ENCODE data around the gene TRAK1.
A peak's percentile ranks its signal among the peaks of the same experiment; 100 is the strongest.

The TRAK1 gene

GRCh38 chr3:42180901-42181300, 89.7 kb downstream of the TRAK1 start:
- Histone ChIP-seq H2BK120ac (ENCODE audit: low read depth, low read length) (no peak overlapping the region), H3K4me1 (ENCODE audit: control insufficient read depth, insufficient read depth, low read depth, low read length) (peaks cover 19% of the 10 kb centered on the region), H4K8ac (ENCODE audit: low read length) (no peak overlapping the region), H2BK5ac (ENCODE audit: low read depth, low read length, poor library complexity, severe bottlenecking) (no peak overlapping the region), H3K27ac (ENCODE audit: low read length, poor library complexity, severe bottlenecking) (no peak overlapping the region), H3K4me2 (ENCODE audit: low read length, poor library complexity, severe bottlenecking) (no peak overlapping the region), H3K18ac (ENCODE audit: low read depth in 1 of 2, low read length in 2 of 2) (no peak overlapping the region), H3K4ac (ENCODE audit: low read depth in 1 of 2, low read length in 2 of 2) (no peak overlapping the region), H3K79me1 (replicated peaks; ENCODE audit: low read length, poor library complexity, severe bottlenecking) (peaks cover 31% of the 10 kb centered on the region), H3K23ac (ENCODE audit: low read length in 2 of 2) (no peak overlapping the region), H2BK15ac (ENCODE audit: low read depth, poor library complexity, severe bottlenecking) (no peak overlapping the region), H3K36me3 (ENCODE audit: control insufficient read depth in 1 of 2, insufficient read depth in 2 of 2, low read depth in 1 of 2, low read length in 2 of 2) (peaks cover 16 to 30% of the 10 kb centered on the region in 2 experiments), H3K4me3 (ENCODE audit: insufficient read depth in 1 of 2, low read depth in 1 of 2, low read length in 2 of 2) (no peak overlapping the region), H3K9ac (ENCODE audit: low read length) (no peak overlapping the region), H2AK5ac (ENCODE audit: low read length, severe bottlenecking) (no peak overlapping the region), H2BK12ac (ENCODE audit: low read length in 2 of 2) (no peak overlapping the region), H3K9me3 (ENCODE audit: control insufficient read depth, low read length) (no peaks in the 10 kb centered on the region), H2AFZ (ENCODE audit: low read depth, low read length) (no peak overlapping the region), H4K91ac (ENCODE audit: low read length) (no peak overlapping the region), H3K14ac (ENCODE audit: low read length in 2 of 2) (no peak overlapping the region), H3K27me3 (ENCODE audit: control insufficient read depth in 1 of 2, insufficient read depth in 1 of 2, low read length in 2 of 2) (no peaks in the 10 kb centered on the region)
- WGBS, result 93% methylated on average over 8 of the region's 8 CpGs
- DNase-seq, result no peak

- Histone ChIP-seq H2AK5ac (ENCODE audit: low read length, severe bottlenecking) (no peak overlapping the region), H3K27ac (ENCODE audit: low read length, poor library complexity, severe bottlenecking) (no peak overlapping the region), H3K18ac (ENCODE audit: low read depth in 1 of 2, low read length in 2 of 2) (no peak overlapping the region), H3K4me2 (ENCODE audit: low read length, poor library complexity, severe bottlenecking) (no peak overlapping the region), H3K36me3 (ENCODE audit: control insufficient read depth in 1 of 2, insufficient read depth in 2 of 2, low read depth in 1 of 2, low read length in 2 of 2) (peaks cover 12 to 26% of the 10 kb centered on the region in 2 experiments), H3K9ac (ENCODE audit: low read length) (no peak overlapping the region), H2AFZ (ENCODE audit: low read depth, low read length) (no peak overlapping the region), H3K4me1 (ENCODE audit: control insufficient read depth, insufficient read depth, low read depth, low read length) (peaks cover 16% of the 10 kb centered on the region), H4K91ac (ENCODE audit: low read length) (no peak overlapping the region), H3K4me3 (ENCODE audit: insufficient read depth in 1 of 2, low read depth in 1 of 2, low read length in 2 of 2) (no peak overlapping the region), H3K79me1 (replicated peaks; ENCODE audit: low read length, poor library complexity, severe bottlenecking) (peaks cover 25% of the 10 kb centered on the region), H2BK120ac (ENCODE audit: low read depth, low read length) (no peak overlapping the region), H4K8ac (ENCODE audit: low read length) (no peak overlapping the region), H2BK5ac (ENCODE audit: low read depth, low read length, poor library complexity, severe bottlenecking) (no peak overlapping the region), H3K23ac (ENCODE audit: low read length in 2 of 2) (no peak overlapping the region), H3K27me3 (ENCODE audit: control insufficient read depth in 1 of 2, insufficient read depth in 1 of 2, low read length in 2 of 2) (no peaks in the 10 kb centered on the region), H3K4ac (ENCODE audit: low read depth in 1 of 2, low read length in 2 of 2) (no peak overlapping the region), H3K9me3 (ENCODE audit: control insufficient read depth, low read length) (no peaks in the 10 kb centered on the region), H2BK15ac (ENCODE audit: low read depth, poor library complexity, severe bottlenecking) (no peak overlapping the region), H3K14ac (ENCODE audit: low read length in 2 of 2) (no peak overlapping the region), H2BK12ac (ENCODE audit: low read length in 2 of 2) (no peak overlapping the region)
- DNase-seq, result peak; percentile 18
- 92% methylated on average over 1 of the region's 3 CpGs for WGBS
Observed at GRCh38 chr3:42182555-42182954, 91.4 kb downstream of the TRAK1 start.

DNA sequence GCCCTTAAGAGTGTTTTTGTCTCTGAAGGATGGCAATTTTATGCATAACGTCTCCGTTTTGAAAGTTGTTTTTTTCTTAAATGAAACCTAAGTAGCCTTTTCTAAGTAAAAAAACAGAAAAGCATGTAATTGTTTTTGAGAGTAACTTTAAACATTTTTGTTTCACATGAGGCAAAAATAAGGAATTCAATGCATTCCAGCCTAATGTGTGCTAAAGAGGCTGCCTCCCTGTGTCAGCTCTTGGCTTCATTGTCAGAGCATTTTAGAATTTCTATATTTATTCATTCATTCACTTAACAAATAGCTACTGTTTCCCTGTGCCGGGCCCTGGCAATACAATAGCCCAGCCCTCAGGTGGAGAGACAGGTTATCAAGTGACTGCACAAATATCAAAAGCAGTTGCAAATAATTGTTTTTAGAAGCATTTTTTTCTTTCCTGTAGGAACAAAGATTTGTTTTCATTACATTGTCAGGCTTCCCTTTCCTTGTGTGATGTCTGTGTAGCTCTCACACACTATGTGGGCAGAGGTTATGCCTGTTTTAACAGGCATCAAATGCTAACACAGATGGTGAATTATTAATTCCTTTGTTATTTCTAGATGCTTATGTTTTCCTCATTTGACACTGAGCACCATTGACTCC, 93.0 kb downstream of the TRAK1 start:
- H4K8ac ChIP-seq (ENCODE audit: low read length), result no peak overlapping the region
- no peak overlapping the region for H3K14ac ChIP-seq (ENCODE audit: low read length in 2 of 2)
- H3K4me1 ChIP-seq (ENCODE audit: control insufficient read depth, insufficient read depth, low read depth, low read length), result peaks cover 11% of the 10 kb centered on the region
- no peak overlapping the region for H3K23ac ChIP-seq (ENCODE audit: low read length in 2 of 2)
- no peak overlapping the region for H2AK5ac ChIP-seq (ENCODE audit: low read length, severe bottlenecking)
- no peak overlapping the region for H3K4me2 ChIP-seq (ENCODE audit: low read length, poor library complexity, severe bottlenecking)
- H3K9me3 ChIP-seq (ENCODE audit: control insufficient read depth, low read length), result no peaks in the 10 kb centered on the region
- no peak for DNase-seq
- H3K79me1 ChIP-seq (replicated peaks; ENCODE audit: low read length, poor library complexity, severe bottlenecking), result peaks cover 31% of the 10 kb centered on the region
- no peak overlapping the region for H3K18ac ChIP-seq (ENCODE audit: low read depth in 1 of 2, low read length in 2 of 2)
- H3K36me3 ChIP-seq (ENCODE audit: control insufficient read depth in 1 of 2, insufficient read depth in 2 of 2, low read depth in 1 of 2, low read length in 2 of 2), result peaks cover 20 to 33% of the 10 kb centered on the region in 2 experiments
- no peak overlapping the region for H4K91ac ChIP-seq (ENCODE audit: low read length)
- H3K27me3 ChIP-seq (ENCODE audit: control insufficient read depth in 1 of 2, insufficient read depth in 1 of 2, low read length in 2 of 2), result no peaks in the 10 kb centered on the region
- no peak overlapping the region for H2BK15ac ChIP-seq (ENCODE audit: low read depth, poor library complexity, severe bottlenecking)
- no peak overlapping the region for H3K4me3 ChIP-seq (ENCODE audit: insufficient read depth in 1 of 2, low read depth in 1 of 2, low read length in 2 of 2)
- H2AFZ ChIP-seq (ENCODE audit: low read depth, low read length), result no peak overlapping the region
- no peak overlapping the region for H3K4ac ChIP-seq (ENCODE audit: low read depth in 1 of 2, low read length in 2 of 2)
- no peak overlapping the region for H2BK120ac ChIP-seq (ENCODE audit: low read depth, low read length)
- H3K9ac ChIP-seq (ENCODE audit: low read length), result peak overlapping the region; percentile 30
- H2BK12ac ChIP-seq (ENCODE audit: low read length in 2 of 2), result no peak overlapping the region
- no peak overlapping the region for H3K27ac ChIP-seq (ENCODE audit: low read length, poor library complexity, severe bottlenecking)
- WGBS, result 100% methylated on average over 3 of the region's 3 CpGs
- no peak overlapping the region for H2BK5ac ChIP-seq (ENCODE audit: low read depth, low read length, poor library complexity, severe bottlenecking)

GRCh38 chr3:42184651-42185443, 93.7 kb downstream of the TRAK1 start:
- no peak overlapping the region for H3K23ac ChIP-seq (ENCODE audit: low read length in 2 of 2)
- H2BK120ac ChIP-seq (ENCODE audit: low read depth, low read length), result no peak overlapping the region
- H3K4me1 ChIP-seq (ENCODE audit: control insufficient read depth, insufficient read depth, low read depth, low read length), result peaks cover 11% of the 10 kb centered on the region
- H3K9me3 ChIP-seq (ENCODE audit: control insufficient read depth, low read length), result no peaks in the 10 kb centered on the region
- no peak overlapping the region for H3K4me2 ChIP-seq (ENCODE audit: low read length, poor library complexity, severe bottlenecking)
- no peak overlapping the region for H4K8ac ChIP-seq (ENCODE audit: low read length)
- H2AFZ ChIP-seq (ENCODE audit: low read depth, low read length), result no peak overlapping the region
- 97% methylated on average over 23 of the region's 23 CpGs for WGBS
- H3K18ac ChIP-seq (ENCODE audit: low read depth in 1 of 2, low read length in 2 of 2), result no peak overlapping the region
- no peak overlapping the region for H3K4me3 ChIP-seq (ENCODE audit: insufficient read depth in 1 of 2, low read depth in 1 of 2, low read length in 2 of 2)
- no peak overlapping the region for H3K9ac ChIP-seq (ENCODE audit: low read length)
- H3K79me1 ChIP-seq (replicated peaks; ENCODE audit: low read length, poor library complexity, severe bottlenecking), result peaks cover 34% of the 10 kb centered on the region
- no peak overlapping the region for H2BK12ac ChIP-seq (ENCODE audit: low read length in 2 of 2)
- no peak overlapping the region for H2BK15ac ChIP-seq (ENCODE audit: low read depth, poor library complexity, severe bottlenecking)
- no peak overlapping the region for H2AK5ac ChIP-seq (ENCODE audit: low read length, severe bottlenecking)
- no peak overlapping the region for H3K4ac ChIP-seq (ENCODE audit: low read depth in 1 of 2, low read length in 2 of 2)
- no peak for DNase-seq
- H3K27me3 ChIP-seq (ENCODE audit: control insufficient read depth in 1 of 2, insufficient read depth in 1 of 2, low read length in 2 of 2), result no peaks in the 10 kb centered on the region
- peak overlapping the region; percentile 43 for H4K91ac ChIP-seq (ENCODE audit: low read length)
- no peak overlapping the region for H3K27ac ChIP-seq (ENCODE audit: low read length, poor library complexity, severe bottlenecking)
- no peak overlapping the region for H2BK5ac ChIP-seq (ENCODE audit: low read depth, low read length, poor library complexity, severe bottlenecking)
- no peak overlapping the region for H3K14ac ChIP-seq (ENCODE audit: low read length in 2 of 2)
- peaks cover 23 to 38% of the 10 kb centered on the region in 2 experiments for H3K36me3 ChIP-seq (ENCODE audit: control insufficient read depth in 1 of 2, insufficient read depth in 2 of 2, low read depth in 1 of 2, low read length in 2 of 2)
